Measurements from ENCODE around the gene ADGRG6. TPM values are rescaled to one million over a fixed set of nuclear protein-coding genes. Genes with fewer than 3 reads are reported as not detected.

Gene ADGRG6
- total and polyA plus RNA-seq, 10 donors, result 0.24 to 29.0 (median 15.4) TPM

DNA sequence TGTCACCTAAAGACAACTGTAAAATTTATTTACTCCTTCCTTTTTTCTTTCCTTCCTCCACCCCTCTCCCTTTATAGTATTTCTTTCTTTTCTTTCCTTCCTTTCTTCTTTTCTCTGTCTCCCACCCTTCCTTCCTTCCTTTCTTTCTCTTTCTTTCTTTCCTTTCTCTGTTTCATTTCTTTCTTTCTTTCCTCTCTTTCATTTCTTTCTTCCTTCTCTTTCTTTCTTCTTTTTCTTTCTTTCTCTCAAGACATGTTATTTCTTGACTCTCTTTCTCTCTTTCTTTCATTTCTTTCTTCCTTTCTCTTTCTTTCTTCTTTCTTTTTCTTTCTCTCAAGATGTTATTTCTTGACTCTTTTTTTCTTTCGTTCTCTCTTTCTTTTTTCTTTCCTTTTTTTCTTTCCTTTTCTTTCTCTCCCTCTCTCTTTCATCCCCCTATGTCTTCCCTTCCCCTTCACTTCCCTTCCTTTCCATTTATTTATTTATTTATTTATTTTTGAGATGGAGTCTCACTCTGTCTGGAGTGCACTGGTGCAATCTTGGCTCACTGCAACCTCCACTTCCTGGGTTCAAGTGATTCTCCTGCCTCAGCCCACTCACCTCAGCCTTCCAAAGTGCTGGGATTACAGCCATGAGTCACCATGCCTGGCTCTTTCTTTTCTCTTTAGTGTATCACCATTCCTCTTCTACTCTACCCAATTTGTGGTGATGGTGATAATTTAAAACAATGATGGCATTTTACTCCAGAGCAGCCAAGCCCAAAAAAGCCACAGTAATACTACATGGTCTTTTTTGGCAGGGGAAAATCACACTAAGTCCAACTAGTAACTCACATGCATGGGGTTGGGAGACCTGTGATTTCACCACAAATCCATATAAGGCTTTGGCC lies 188.2 kb downstream of the ADGRG6 start:
- Histone ChIP-seq H3K4me3 (no peak overlapping the region), H3K4me1 (no peaks in the 10 kb centered on the region), H3K27me3 (replicated peaks in 1 of 7) (peaks cover 0 to 4% (median 0%) of the 10 kb centered on the region in 7 donors), H3K36me3 (no peaks in the 10 kb centered on the region), H3K9me3 (no peaks in the 10 kb centered on the region), H3K27ac (no peak overlapping the region)
- WGBS, 5 donors, result 81 to 89% (median 84%) methylated on average over 1 of the region's 1 CpG
- TF ChIP-seq, protein P1, sequence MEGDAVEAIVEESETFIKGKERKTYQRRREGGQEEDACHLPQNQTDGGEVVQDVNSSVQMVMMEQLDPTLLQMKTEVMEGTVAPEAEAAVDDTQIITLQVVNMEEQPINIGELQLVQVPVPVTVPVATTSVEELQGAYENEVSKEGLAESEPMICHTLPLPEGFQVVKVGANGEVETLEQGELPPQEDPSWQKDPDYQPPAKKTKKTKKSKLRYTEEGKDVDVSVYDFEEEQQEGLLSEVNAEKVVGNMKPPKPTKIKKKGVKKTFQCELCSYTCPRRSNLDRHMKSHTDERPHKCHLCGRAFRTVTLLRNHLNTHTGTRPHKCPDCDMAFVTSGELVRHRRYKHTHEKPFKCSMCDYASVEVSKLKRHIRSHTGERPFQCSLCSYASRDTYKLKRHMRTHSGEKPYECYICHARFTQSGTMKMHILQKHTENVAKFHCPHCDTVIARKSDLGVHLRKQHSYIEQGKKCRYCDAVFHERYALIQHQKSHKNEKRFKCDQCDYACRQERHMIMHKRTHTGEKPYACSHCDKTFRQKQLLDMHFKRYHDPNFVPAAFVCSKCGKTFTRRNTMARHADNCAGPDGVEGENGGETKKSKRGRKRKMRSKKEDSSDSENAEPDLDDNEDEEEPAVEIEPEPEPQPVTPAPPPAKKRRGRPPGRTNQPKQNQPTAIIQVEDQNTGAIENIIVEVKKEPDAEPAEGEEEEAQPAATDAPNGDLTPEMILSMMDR (IDR thresholded peaks at IDR 0.05 in 8 of 11, conservative IDR thresholded peaks at IDR 0.05 in 3 of 11), result no peak
- TF ChIP-seq POLR2AphosphoS5 (IDR thresholded peaks at IDR 0.05) (no peak), POLR2A (IDR thresholded peaks at IDR 0.05) (no peak)
- DNase-seq, result no peak
- intact Hi-C loops (cut with DNase I; ENCODE audit: low total_unique reads), result no loop called here

Other genes starting within 250 kb of the ADGRG6 start
- not detected for gene GJE1, start 169.1 kb upstream of the ADGRG6 start, total RNA-seq
- not detected for gene GJE1, start 169.1 kb upstream of the ADGRG6 start, polyA plus RNA-seq
- gene NMBR, start 154.9 kb upstream of the ADGRG6 start, total RNA-seq, result under 1 TPM in 2 of 7 donors, not detected in 5; 0.25 to 0.36 TPM
- not detected for gene NMBR, start 154.9 kb upstream of the ADGRG6 start, polyA plus RNA-seq
- 10 to 100 TPM; 28.6 to 53.2 (median 39.7) TPM for gene VTA1, start 154.7 kb upstream of the ADGRG6 start, total RNA-seq
- 10 to 100 TPM; 16.2 to 26.6 (median 22.7) TPM for gene VTA1, start 154.7 kb upstream of the ADGRG6 start, polyA plus RNA-seq